Activated CD4-positive, CD25-positive, alpha-beta regulatory T cell treated with anti-CD3 and anti-CD28 coated beads, Interleukin-2, amount 50 U/mL, for 24 hours (primary cell): ENCODE results near the gene GSX1.
"Not testable (repeated sequence)": the region's sequence is repeated elsewhere in the genome, so short reads cannot be mapped to it uniquely, and the experiment has no call there.

Experiments used
- ATAC-seq, 2 donors: fragments of 150-1000 bp; cut with Tn5 transposase; one replicate each; pipeline ENCODE4 v1.10.0; 2021; ENCODE audit warnings: mild to moderate bottlenecking in 1 of 2, moderate library complexity in 1 of 2

GSX1 gene

GRCh38 chr13:27792393-27793218 lies at the start of gene GSX1:
GSX1 (plus strand) TSS chr13:27792483; CDS start chr13:27792691, 208 bp downstream.
- peak; percentile 26 to 55 for ATAC-seq

GRCh38 chr13:27744801-27745200 lies 47.5 kb upstream of the GSX1 start:
- no peak for ATAC-seq

- no peak for ATAC-seq
Measured at GRCh38 chr13:27745301-27745700, 47.0 kb upstream of the GSX1 start.

- ATAC-seq = not testable (repeated sequence)
Measured at GRCh38 chr13:27748143-27748542, 44.1 kb upstream of the GSX1 start.

GRCh38 chr13:27751953-27752532 lies 40.2 kb upstream of the GSX1 start:
- ATAC-seq = no peak

GRCh38 chr13:27765650-27766049 lies 26.6 kb upstream of the GSX1 start:
- ATAC-seq = no peak

- ATAC-seq = no peak
Measured at GRCh38 chr13:27770809-27771208, 21.5 kb upstream of the GSX1 start.

GRCh38 chr13:27772651-27773425 lies 19.4 kb upstream of the GSX1 start:
- ATAC-seq = no peak

GRCh38 chr13:27774169-27774568 lies 18.1 kb upstream of the GSX1 start:
- ATAC-seq = no peak

- ATAC-seq = no peak
Measured at GRCh38 chr13:27774651-27775050, 17.6 kb upstream of the GSX1 start.

- no peak for ATAC-seq
Measured at GRCh38 chr13:27775943-27776342, 16.3 kb upstream of the GSX1 start.

GRCh38 chr13:27782151-27782550 lies 10.1 kb upstream of the GSX1 start:
- no peak for ATAC-seq

GRCh38 chr13:27783111-27783510 lies 9.2 kb upstream of the GSX1 start:
- no peak for ATAC-seq

GRCh38 chr13:27788271-27788670 lies 4.0 kb upstream of the GSX1 start:
- no peak for ATAC-seq

- no peak for ATAC-seq
Measured at GRCh38 chr13:27789153-27789494, 3.2 kb upstream of the GSX1 start.

- ATAC-seq = no peak
Measured at GRCh38 chr13:27789495-27790303, 2.6 kb upstream of the GSX1 start.

- no peak for ATAC-seq
Measured at GRCh38 chr13:27790523-27790922, 1.8 kb upstream of the GSX1 start.

GRCh38 chr13:27791146-27791900 lies 960 bp upstream of the GSX1 start:
- ATAC-seq = no peak

- no peak for ATAC-seq
Measured at GRCh38 chr13:27791901-27792392, 336 bp upstream of the GSX1 start.

GRCh38 chr13:27793507-27794367 lies 1.5 kb downstream of the GSX1 start:
- ATAC-seq = no peak

- no peak for ATAC-seq
Measured at GRCh38 chr13:27794368-27794691, 2.0 kb downstream of the GSX1 start.
